Mesenchymal stem cell (in vitro differentiated cells and primary cell): ENCODE measurements around the gene MMAB.

Experiments
- DNase-seq: peaks from one replicate; pipeline ENCODE4 v3.0.0-alpha.2; 2013
- H2AFZ ChIP-seq: one replicate; pipeline ENCODE4 v1.6.1; 2013; ENCODE audit warnings: low read depth, mild to moderate bottlenecking, control low read depth, inconsistent platforms, low read length, moderate library complexity
- H2AK5ac ChIP-seq: 2 replicates; pipeline ENCODE4 v1.6.1; 2013; ENCODE audit warnings: low read length, moderate library complexity, mild to moderate bottlenecking, inconsistent platforms; ENCODE audit not compliant: severe bottlenecking
- H2BK120ac ChIP-seq: one replicate; pipeline ENCODE4 v1.6.1; 2013; ENCODE audit warnings: low read depth, mild to moderate bottlenecking, inconsistent platforms, low read length, moderate library complexity
- H2BK12ac ChIP-seq, 2 experiments: one replicate each; pipeline ENCODE4 v1.6.1; 2013; ENCODE audit warnings: inconsistent platforms in 2 of 2, low read length in 2 of 2, mild to moderate bottlenecking in 2 of 2, moderate library complexity in 2 of 2, control low read depth in 1 of 2
- H2BK15ac ChIP-seq: one replicate; pipeline ENCODE4 v1.6.1; 2013; ENCODE audit warnings: mild to moderate bottlenecking, low read depth, inconsistent platforms; ENCODE audit not compliant: poor library complexity, severe bottlenecking
- H2BK5ac ChIP-seq: 2 replicates; pipeline ENCODE4 v1.6.1; 2013; ENCODE audit warnings: low read depth, mild to moderate bottlenecking, low read length, control low read depth, inconsistent platforms; ENCODE audit not compliant: poor library complexity, severe bottlenecking
- H3K14ac ChIP-seq, 2 experiments: one replicate each; pipeline ENCODE4 v1.6.1; 2013; ENCODE audit warnings: inconsistent platforms in 2 of 2, low read length in 2 of 2, control low read depth in 1 of 2, mild to moderate bottlenecking in 1 of 2, moderate library complexity in 1 of 2
- H3K18ac ChIP-seq, 2 experiments: one replicate each; pipeline ENCODE4 v1.6.1; 2013; ENCODE audit warnings: inconsistent platforms in 2 of 2, low read length in 2 of 2, control low read depth in 1 of 2, low read depth in 1 of 2, mild to moderate bottlenecking in 1 of 2
- H3K23ac ChIP-seq, 2 experiments: one replicate each; pipeline ENCODE4 v1.6.1; 2013; ENCODE audit warnings: inconsistent platforms in 2 of 2, low read length in 2 of 2, mild to moderate bottlenecking in 2 of 2, moderate library complexity in 2 of 2, control low read depth in 1 of 2
- H3K27ac ChIP-seq: 2 replicates; pipeline ENCODE4 v1.5.1; 2013; ENCODE audit warnings: mild to moderate bottlenecking, moderate library complexity, low read length, control low read depth, inconsistent platforms; ENCODE audit not compliant: poor library complexity, severe bottlenecking
- H3K27me3 ChIP-seq, 2 experiments: 2 replicates each; pipeline versions ENCODE4 v1.6.1 to v1.7.0; 2013; ENCODE audit warnings: low read length in 2 of 2, mild to moderate bottlenecking in 2 of 2, moderate library complexity in 2 of 2, control low read depth in 1 of 2, inconsistent platforms in 1 of 2; ENCODE audit not compliant: control insufficient read depth in 1 of 2, insufficient read depth in 1 of 2
- H3K36me3 ChIP-seq, 2 experiments: 2 replicates each; pipeline versions ENCODE4 v1.6.1 to v1.7.0; 2013; ENCODE audit warnings: low read length in 2 of 2, control low read depth in 1 of 2, inconsistent platforms in 1 of 2, low read depth in 1 of 2, mild to moderate bottlenecking in 1 of 2; ENCODE audit not compliant: insufficient read depth in 2 of 2, control insufficient read depth in 1 of 2
- H3K4ac ChIP-seq, 2 experiments: one replicate each; pipeline ENCODE4 v1.6.1; 2013; ENCODE audit warnings: inconsistent platforms in 2 of 2, low read length in 2 of 2, mild to moderate bottlenecking in 2 of 2, moderate library complexity in 2 of 2, control low read depth in 1 of 2, low read depth in 1 of 2
- H3K4me1 ChIP-seq: 2 replicates; pipeline ENCODE4 v1.6.1; 2013; ENCODE audit warnings: low read depth, low read length, control low read depth; ENCODE audit not compliant: control insufficient read depth, insufficient read depth
- H3K4me2 ChIP-seq: 2 replicates; pipeline ENCODE4 v1.6.1; 2013; ENCODE audit warnings: low read length, mild to moderate bottlenecking, inconsistent platforms; ENCODE audit not compliant: poor library complexity, severe bottlenecking
- H3K4me3 ChIP-seq, 2 experiments: 2 replicates each; pipeline versions ENCODE4 v1.5.1 to v1.7.0; 2013; ENCODE audit warnings: low read length in 2 of 2, mild to moderate bottlenecking in 2 of 2, control low read depth in 1 of 2, low read depth in 1 of 2; ENCODE audit not compliant: insufficient read depth in 1 of 2
- H3K79me1 ChIP-seq: replicated peaks from 2 replicates; pipeline ENCODE4 v1.6.1; 2013; ENCODE audit warnings: mild to moderate bottlenecking, control low read depth, low read length, inconsistent platforms; ENCODE audit not compliant: poor library complexity, severe bottlenecking
- H3K9ac ChIP-seq: 2 replicates; pipeline ENCODE4 v1.7.0; 2013; ENCODE audit warnings: mild to moderate bottlenecking, low read length, moderate library complexity
- H3K9me3 ChIP-seq: 2 replicates; pipeline ENCODE4 v1.7.0; 2013; ENCODE audit warnings: mild to moderate bottlenecking, low read length; ENCODE audit not compliant: control insufficient read depth
- H4K8ac ChIP-seq: one replicate; pipeline ENCODE4 v1.6.1; 2013; ENCODE audit warnings: inconsistent platforms, mild to moderate bottlenecking, low read length, moderate library complexity
- H4K91ac ChIP-seq: one replicate; pipeline ENCODE4 v1.6.1; 2013; ENCODE audit warnings: mild to moderate bottlenecking, low read length, inconsistent platforms
- WGBS: methylation state at CpG from one replicate; pipeline ENCODE4 v1.1.7; 2013; ENCODE audit warnings: mixed read lengths; 5-methylcytosine and 5-hydroxymethylcytosine counted together

The MMAB gene

GRCh38 chr12:109557805-109558204 lies 15.5 kb downstream of the MMAB start:
- Histone ChIP-seq H3K4me3 (no peak overlapping the region), H3K18ac (no peak overlapping the region), H2BK15ac (no peak overlapping the region), H2AFZ (no peak overlapping the region), H3K79me1 (no peaks in the 10 kb centered on the region), H3K27me3 (peaks cover 13 to 30% of the 10 kb centered on the region in 2 experiments), H3K23ac (no peak overlapping the region), H3K36me3 (peaks cover 13 to 20% of the 10 kb centered on the region in 2 experiments), H2BK12ac (no peak overlapping the region), H3K9me3 (no peaks in the 10 kb centered on the region), H4K91ac (no peak overlapping the region), H3K4me2 (no peak overlapping the region), H3K14ac (no peak overlapping the region), H3K9ac (no peak overlapping the region), H2BK5ac (no peak overlapping the region), H2AK5ac (no peak overlapping the region), H3K4me1 (peaks cover 16% of the 10 kb centered on the region), H3K4ac (no peak overlapping the region), H4K8ac (no peak overlapping the region), H3K27ac (no peak overlapping the region), H2BK120ac (no peak overlapping the region)
- 74% methylated on average over 12 of the region's 12 CpGs for WGBS
- DNase-seq = no peak

GRCh38 chr12:109557200-109557599 lies 16.1 kb downstream of the MMAB start:
- H3K4me1 ChIP-seq = peaks cover 16% of the 10 kb centered on the region

GRCh38 chr12:109555431-109556315 lies 17.6 kb downstream of the MMAB start:
- no peak for DNase-seq
- Histone ChIP-seq H2BK12ac (no peak overlapping the region), H3K27me3 (peaks cover 13 to 45% of the 10 kb centered on the region in 2 experiments)

More at GRCh38 chr12:109557200-109557599, 16.1 kb downstream of the MMAB start:
- H3K4me3 ChIP-seq = no peak overlapping the region
- no peak overlapping the region for H3K9ac ChIP-seq
- H2AK5ac ChIP-seq = no peak overlapping the region
- WGBS = 97% methylated on average over 10 of the region's 10 CpGs
- H4K8ac ChIP-seq = no peak overlapping the region
- peaks cover 13 to 35% of the 10 kb centered on the region in 2 experiments for H3K27me3 ChIP-seq
- no peaks in the 10 kb centered on the region for H3K9me3 ChIP-seq
- H3K79me1 ChIP-seq = no peaks in the 10 kb centered on the region
- H3K36me3 ChIP-seq = peaks cover 7 to 14% of the 10 kb centered on the region in 2 experiments
- H3K23ac ChIP-seq = no peak overlapping the region
- H3K18ac ChIP-seq = no peak overlapping the region
- H2BK5ac ChIP-seq = no peak overlapping the region
- H4K91ac ChIP-seq = no peak overlapping the region
- no peak overlapping the region for H2BK12ac ChIP-seq
- no peak overlapping the region for H2BK15ac ChIP-seq
- no peak overlapping the region for H2AFZ ChIP-seq
- DNase-seq = no peak
- H3K27ac ChIP-seq = no peak overlapping the region
- H2BK120ac ChIP-seq = no peak overlapping the region
- no peak overlapping the region for H3K4ac ChIP-seq
- no peak overlapping the region for H3K14ac ChIP-seq
- no peak overlapping the region for H3K4me2 ChIP-seq

GRCh38 chr12:109554761-109555160 lies 18.5 kb downstream of the MMAB start:
- peaks cover 6% of the 10 kb centered on the region in 2 experiments for H3K36me3 ChIP-seq
- no peaks in the 10 kb centered on the region for H3K9me3 ChIP-seq
- no peak overlapping the region for H2BK12ac ChIP-seq
- H4K91ac ChIP-seq = no peak overlapping the region
- H2BK120ac ChIP-seq = no peak overlapping the region
- 100% methylated on average over 6 of the region's 6 CpGs for WGBS
- H3K4me2 ChIP-seq = no peak overlapping the region
- peaks cover 19 to 54% of the 10 kb centered on the region in 2 experiments for H3K27me3 ChIP-seq
- H3K79me1 ChIP-seq = no peaks in the 10 kb centered on the region
- H3K23ac ChIP-seq = no peak overlapping the region
- no peak overlapping the region for H2BK15ac ChIP-seq
- no peak overlapping the region for H2AK5ac ChIP-seq
- no peak overlapping the region for H3K27ac ChIP-seq
- H2BK5ac ChIP-seq = no peak overlapping the region
- peaks cover 22% of the 10 kb centered on the region for H3K4me1 ChIP-seq
- H3K14ac ChIP-seq = no peak overlapping the region
- no peak overlapping the region for H3K9ac ChIP-seq
- no peak for DNase-seq
- H2AFZ ChIP-seq = no peak overlapping the region
- H4K8ac ChIP-seq = no peak overlapping the region
- H3K18ac ChIP-seq = no peak overlapping the region
- H3K4ac ChIP-seq = no peak overlapping the region
- no peak overlapping the region for H3K4me3 ChIP-seq

More at GRCh38 chr12:109555431-109556315, 17.6 kb downstream of the MMAB start:
- Histone ChIP-seq H2BK15ac (no peak overlapping the region), H3K79me1 (no peaks in the 10 kb centered on the region), H3K14ac (no peak overlapping the region), H2AFZ (no peak overlapping the region), H2BK120ac (no peak overlapping the region), H3K18ac (no peak overlapping the region), H3K23ac (no peak overlapping the region), H3K4me1 (peaks cover 16% of the 10 kb centered on the region), H3K4ac (no peak overlapping the region), H2BK5ac (no peak overlapping the region), H4K8ac (no peak overlapping the region), H3K9ac (no peak overlapping the region), H3K4me2 (no peak overlapping the region), H3K4me3 (no peak overlapping the region), H2AK5ac (no peak overlapping the region), H4K91ac (no peak overlapping the region), H3K27ac (no peak overlapping the region), H3K9me3 (no peaks in the 10 kb centered on the region), H3K36me3 (peaks cover 6% of the 10 kb centered on the region in 2 experiments)
- WGBS = 85% methylated on average over 17 of the region's 18 CpGs
